RPMI7951 (cell line): Measurements from ENCODE around the gene ZBTB42. TPM values are rescaled to one million over a fixed set of nuclear protein-coding genes. Genes with fewer than 3 reads are reported as not detected.
"Not testable (repeated sequence)": the region's sequence is repeated elsewhere in the genome, so short reads cannot be mapped to it uniquely, and the experiment has no call there.

Source experiments
- DNase-seq: peaks from one replicate; pipeline ENCODE4 v3.0.0-alpha.2; 2012; ENCODE audit warnings: low read depth
- total RNA-seq: library from RNA; depleted of rRNA; stranded (reverse); fragments of >200 nt; shearing (Covaris generic); gene quantifications from 2 replicates; pipeline ENCODE4 v1.2.3, GENCODE V29; 2014; rRNA removed

Gene ZBTB42
- total RNA-seq, 1 experiment from 2014 or later: 0.84 TPM

DNA sequence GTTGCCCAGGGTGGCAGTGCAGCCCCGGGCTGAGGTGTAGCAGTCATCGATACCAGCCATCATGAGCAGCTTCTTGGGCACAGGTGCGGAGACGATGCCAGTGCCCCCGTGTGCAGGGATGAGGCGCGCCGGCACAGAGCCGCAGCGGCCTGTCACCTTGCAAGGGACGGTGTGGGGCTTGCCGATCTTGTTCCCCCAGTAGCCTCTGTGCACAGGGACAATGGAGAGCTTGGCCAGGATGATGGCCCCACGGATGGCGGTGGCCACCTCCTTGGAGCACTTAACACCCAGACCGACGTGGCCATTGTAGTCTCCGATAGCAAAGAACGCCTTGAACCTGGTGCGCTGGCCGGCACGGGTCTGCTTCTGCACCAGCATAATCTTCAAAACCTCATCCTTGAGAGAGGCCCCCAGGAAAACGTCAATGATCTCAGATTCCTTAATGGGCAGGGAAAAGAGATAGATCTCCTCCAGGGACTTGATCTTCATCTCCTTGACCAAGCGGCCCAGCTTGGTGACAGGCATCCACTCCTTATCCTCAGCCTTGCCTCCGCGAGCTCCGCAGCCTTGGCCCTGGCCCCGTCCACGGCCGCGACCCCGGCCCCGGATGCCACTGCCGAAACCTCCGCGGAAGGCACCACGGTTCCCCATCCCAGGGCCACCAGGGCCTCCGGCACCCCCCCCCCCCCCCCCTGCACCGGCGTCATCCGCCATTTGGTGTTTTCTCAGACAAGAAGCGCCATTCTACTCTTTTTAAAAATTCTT, 35.5 kb downstream of the ZBTB42 start:
- DNase-seq: not testable (repeated sequence)

DNA sequence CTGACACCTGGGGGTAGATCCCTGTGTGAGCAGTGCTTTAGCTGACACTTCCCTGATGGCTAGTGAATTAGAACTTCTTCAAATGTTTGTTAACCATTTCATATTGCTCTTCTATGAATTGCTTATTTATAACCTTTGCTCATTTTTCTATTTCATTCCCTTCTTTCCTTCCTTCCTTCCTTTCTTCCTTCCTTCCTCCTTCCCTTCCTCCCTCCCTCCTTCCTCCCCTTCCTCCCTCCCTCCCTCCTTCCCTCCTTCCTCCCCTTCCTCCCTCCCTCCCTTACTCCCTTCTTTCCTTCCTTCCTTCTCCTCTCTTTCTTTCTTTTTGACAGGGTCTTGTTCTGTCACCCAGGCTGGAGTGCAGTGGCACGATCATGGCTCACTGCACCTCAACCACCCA, 40.8 kb downstream of the ZBTB42 start:
- no peak for DNase-seq

DNA sequence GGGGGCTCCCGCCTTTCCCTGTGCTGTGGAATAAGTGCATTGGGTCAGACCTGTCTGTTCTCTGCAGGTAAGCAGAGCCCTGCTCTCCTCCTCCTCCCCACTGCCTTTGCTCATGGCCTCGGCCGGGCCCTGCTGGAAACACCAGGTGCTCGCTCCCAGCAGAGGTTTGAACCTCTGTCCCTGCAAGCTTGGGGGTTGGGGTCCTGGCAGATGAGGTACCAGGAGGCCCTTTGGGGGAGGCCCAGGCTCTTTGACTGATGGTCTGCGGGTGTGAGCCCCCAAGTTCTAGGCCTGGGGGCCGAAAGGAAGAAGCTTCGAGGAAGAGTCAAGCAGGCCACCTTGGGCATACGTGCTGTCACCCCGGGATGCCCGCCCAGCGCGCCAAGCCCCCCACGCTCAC, 42.1 kb downstream of the ZBTB42 start:
- DNase-seq: no peak

DNA sequence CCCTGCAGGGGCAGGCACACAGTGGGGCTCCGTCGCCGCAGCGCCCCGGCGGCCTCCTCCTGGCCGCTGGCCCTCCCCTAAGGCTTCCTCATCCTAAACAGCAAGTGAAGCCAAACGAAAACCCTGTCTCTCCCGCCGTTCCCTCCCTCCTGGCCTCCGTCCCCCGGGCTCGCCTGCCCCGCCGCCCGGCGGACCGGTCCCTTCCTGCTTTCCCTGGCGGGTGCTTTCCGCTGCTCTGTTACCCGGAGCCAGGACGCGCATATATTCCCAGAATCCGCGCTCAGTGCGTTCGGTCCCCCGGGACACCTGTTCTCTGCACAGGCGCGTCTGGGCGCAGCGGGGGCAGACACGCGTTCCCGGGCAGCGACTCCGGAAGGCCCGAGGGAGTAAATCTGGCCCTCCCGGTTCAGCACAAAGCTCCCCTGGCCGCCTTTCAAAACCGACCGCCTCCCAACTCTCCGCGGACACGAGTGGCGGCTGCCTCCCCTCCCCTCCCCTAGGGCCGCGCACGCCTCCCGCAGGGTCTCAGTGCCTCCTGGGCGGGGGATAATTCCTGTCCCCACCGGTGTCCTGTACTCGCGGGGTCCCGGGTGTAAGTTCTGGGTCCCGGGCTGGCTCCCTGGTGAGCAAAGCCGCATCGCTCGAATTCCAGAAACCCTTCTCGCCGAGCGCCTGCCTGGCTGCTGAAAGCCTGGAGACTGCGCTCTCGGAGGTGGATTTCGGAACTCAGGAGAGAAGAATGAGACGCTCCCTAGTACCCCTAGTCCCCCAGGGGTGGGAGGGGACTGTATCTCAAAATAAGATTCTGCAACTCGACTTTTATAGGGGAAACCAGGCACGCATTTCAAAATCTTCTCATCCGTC, 42.8 kb downstream of the ZBTB42 start:
- DNase-seq: no peak

DNA sequence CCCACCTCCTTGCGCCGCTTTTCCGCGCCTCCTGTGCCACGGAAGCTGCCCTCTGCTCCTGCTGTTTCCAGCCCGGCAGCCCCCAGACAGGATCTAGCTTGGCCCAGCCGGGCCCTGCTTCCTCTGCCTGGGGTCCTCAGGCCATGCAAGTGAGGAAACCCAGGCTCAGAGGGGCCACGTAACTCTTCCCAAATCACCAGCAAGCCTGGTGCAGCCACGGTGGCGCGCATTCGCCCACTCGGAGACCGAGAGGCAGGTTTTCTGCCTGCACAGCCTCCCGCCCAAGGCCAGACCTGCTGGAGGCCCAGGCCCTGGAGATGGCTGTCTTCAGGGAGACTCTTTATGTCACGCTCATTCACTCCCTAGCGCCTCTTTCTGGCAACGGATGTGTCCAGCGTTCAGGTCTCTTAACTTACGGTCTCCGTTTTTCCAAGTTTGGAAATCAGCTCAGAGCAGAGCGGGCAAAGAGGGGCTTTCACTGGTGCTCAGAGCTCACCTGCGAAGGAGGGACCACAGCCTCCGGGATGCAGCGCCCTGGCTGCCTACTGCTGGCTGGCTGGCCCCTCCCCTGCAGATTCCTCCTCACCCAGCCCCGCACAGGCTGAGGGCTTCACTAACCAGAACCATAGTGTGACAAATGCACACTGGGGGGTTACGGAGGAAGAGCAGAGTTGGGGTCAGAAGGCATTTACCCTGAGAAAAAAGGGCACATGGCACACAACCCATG, 43.6 kb downstream of the ZBTB42 start:
- no peak for DNase-seq

GRCh38 chr14:104845033-104845666, 44.2 kb downstream of the ZBTB42 start:
- no peak for DNase-seq

DNA sequence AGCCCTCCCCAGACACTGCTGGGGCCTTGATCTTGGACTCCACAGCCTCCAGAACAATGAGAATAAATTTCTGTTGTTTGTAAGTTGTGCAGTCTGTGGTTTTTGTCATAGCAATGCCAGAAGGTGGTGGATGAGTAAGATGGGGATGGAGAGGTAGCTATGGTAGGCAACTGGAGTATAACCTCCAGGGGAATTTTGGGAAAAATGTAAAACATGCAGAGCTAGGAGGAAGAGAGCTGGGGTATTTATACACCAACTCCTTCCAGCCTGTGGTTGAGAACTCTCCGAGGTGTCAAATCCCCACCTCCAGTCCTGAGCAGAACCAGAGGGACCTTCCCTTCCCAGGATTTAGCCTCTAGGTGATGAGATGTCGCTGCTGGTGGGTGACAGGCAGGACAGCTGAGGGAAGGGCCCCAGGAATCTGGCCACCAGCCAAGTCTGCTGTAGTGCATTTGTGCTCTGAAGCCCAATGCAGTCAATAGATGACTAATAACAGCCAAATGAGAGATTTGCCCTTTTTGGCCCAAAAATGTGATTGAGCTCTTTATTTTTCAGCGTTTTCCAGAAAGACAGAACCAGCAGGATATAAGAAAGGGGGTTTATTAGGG, 45.0 kb downstream of the ZBTB42 start:
- no peak for DNase-seq

GRCh38 chr14:104852280-104852663, 51.4 kb downstream of the ZBTB42 start:
- no peak for DNase-seq

Other genes starting within 250 kb of the ZBTB42 start
- not detected in 2 replicates for gene C14orf180, start 221.3 kb upstream of the ZBTB42 start, total RNA-seq
- gene TMEM179, start 196.3 kb upstream of the ZBTB42 start, total RNA-seq: not detected in 2 replicates
- 24.9 and 27.6 TPM in 2 replicates for gene INF2, start 111.5 kb upstream of the ZBTB42 start, total RNA-seq
- 1.6 and 3.2 TPM in 2 replicates for gene ADSS1, start 76.9 kb upstream of the ZBTB42 start, total RNA-seq
- 196 and 335 TPM in 2 replicates for gene SIVA1, start 48.0 kb upstream of the ZBTB42 start, total RNA-seq
- gene AKT1, start 5.4 kb upstream of the ZBTB42 start, total RNA-seq: 78.0 and 81.5 TPM in 2 replicates
- gene CEP170B, start 64.2 kb downstream of the ZBTB42 start, total RNA-seq: 3.8 and 5.9 TPM in 2 replicates
- not detected in 2 replicates for gene PLD4, start 123.8 kb downstream of the ZBTB42 start, total RNA-seq
- 3.6 and 3.7 TPM in 2 replicates for gene AHNAK2, start 177.3 kb downstream of the ZBTB42 start, total RNA-seq
- gene CLBA1, start 184.7 kb downstream of the ZBTB42 start, total RNA-seq: 3.9 and 8.2 TPM in 2 replicates
- 39.0 and 42.3 TPM in 2 replicates for gene CDCA4, start 220.0 kb downstream of the ZBTB42 start, total RNA-seq